ENCODE measurements around the gene PLXNB1. TPM values are rescaled to one million over a fixed set of nuclear protein-coding genes. Genes with fewer than 3 reads are reported as not detected.

Gene PLXNB1
- total RNA-seq, 1 experiment from 2014 or later = 101 TPM

DNA sequence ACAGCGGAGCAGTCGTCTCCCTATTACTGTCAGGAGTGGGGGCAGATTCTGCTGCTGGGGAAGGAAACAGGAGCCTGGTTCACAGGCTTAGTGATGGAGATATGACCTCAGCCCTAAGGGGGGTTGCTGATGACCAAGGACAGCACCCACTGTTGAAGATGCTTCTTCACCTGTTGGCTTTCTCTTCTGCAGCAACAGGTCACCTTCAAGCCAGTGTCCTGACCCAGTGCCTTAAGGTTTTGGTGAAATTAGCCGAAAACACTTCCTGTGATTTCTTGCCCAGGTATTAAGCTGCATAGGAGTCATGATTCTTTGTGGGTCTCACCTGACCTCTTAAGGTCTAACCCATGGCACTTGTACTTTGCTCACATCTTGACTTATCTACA is 30.6 kb upstream of the PLXNB1 start:
- ChIA-PET CTCF (interaction anchor here (0.6 kb wide), 1 partner anchor 179 kb away, joined by 3 read pairs; no protein-coding TSS in a partner anchor), POLR2A (interaction anchor here (1.2 kb wide), 1 partner anchor 11 kb away, joined by 3 read pairs; no protein-coding TSS in a partner anchor)
- Mint-ChIP-seq H3K27ac (ENCODE audit: low read depth, unreplicated experiment) (no peak overlapping the region), H3K36me3 (ENCODE audit: insufficient read depth, unreplicated experiment) (peaks cover 40% of the 10 kb centered on the region), H3K4me3 (ENCODE audit: unreplicated experiment) (no peak overlapping the region), H3K4me1 (ENCODE audit: insufficient read depth, unreplicated experiment) (peaks cover 2% of the 10 kb centered on the region), H3K9me3 (ENCODE audit: unreplicated experiment) (no peaks in the 10 kb centered on the region), H3K27me3 (ENCODE audit: insufficient read depth, unreplicated experiment) (no peaks in the 10 kb centered on the region)
- intact Hi-C loops (cut with micrococcal nuclease) = no loop called here
- BruUV-seq (replicated peaks) = no TSS peak
- no peak for DNase-seq (ENCODE audit: unreplicated experiment)
- TF ChIP-seq, protein P1, sequence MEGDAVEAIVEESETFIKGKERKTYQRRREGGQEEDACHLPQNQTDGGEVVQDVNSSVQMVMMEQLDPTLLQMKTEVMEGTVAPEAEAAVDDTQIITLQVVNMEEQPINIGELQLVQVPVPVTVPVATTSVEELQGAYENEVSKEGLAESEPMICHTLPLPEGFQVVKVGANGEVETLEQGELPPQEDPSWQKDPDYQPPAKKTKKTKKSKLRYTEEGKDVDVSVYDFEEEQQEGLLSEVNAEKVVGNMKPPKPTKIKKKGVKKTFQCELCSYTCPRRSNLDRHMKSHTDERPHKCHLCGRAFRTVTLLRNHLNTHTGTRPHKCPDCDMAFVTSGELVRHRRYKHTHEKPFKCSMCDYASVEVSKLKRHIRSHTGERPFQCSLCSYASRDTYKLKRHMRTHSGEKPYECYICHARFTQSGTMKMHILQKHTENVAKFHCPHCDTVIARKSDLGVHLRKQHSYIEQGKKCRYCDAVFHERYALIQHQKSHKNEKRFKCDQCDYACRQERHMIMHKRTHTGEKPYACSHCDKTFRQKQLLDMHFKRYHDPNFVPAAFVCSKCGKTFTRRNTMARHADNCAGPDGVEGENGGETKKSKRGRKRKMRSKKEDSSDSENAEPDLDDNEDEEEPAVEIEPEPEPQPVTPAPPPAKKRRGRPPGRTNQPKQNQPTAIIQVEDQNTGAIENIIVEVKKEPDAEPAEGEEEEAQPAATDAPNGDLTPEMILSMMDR (IDR thresholded peaks at IDR 0.05; ENCODE audit: unreplicated experiment) = no peak

- H3K36me3 Mint-ChIP-seq (ENCODE audit: insufficient read depth, unreplicated experiment) = peaks cover 41% of the 10 kb centered on the region
- H3K4me3 Mint-ChIP-seq (ENCODE audit: unreplicated experiment) = no peak overlapping the region
- H3K4me1 Mint-ChIP-seq (ENCODE audit: insufficient read depth, unreplicated experiment) = no peaks in the 10 kb centered on the region
- H3K27ac Mint-ChIP-seq (ENCODE audit: low read depth, unreplicated experiment) = no peak overlapping the region
- DNase-seq (ENCODE audit: unreplicated experiment) = no peak
- no peaks in the 10 kb centered on the region for H3K9me3 Mint-ChIP-seq (ENCODE audit: unreplicated experiment)
- no peaks in the 10 kb centered on the region for H3K27me3 Mint-ChIP-seq (ENCODE audit: insufficient read depth, unreplicated experiment)
- CTCF ChIA-PET = interaction anchor here (0.6 kb wide), 2 partner anchors 150 to 179 kb away, joined by 3 read pairs; partner anchors contain the start of gene UQCRC1
- intact Hi-C loops (cut with micrococcal nuclease) = no loop called here
- POLR2A ChIA-PET = no interaction called here
- BruUV-seq (replicated peaks) = no TSS peak
- TF ChIP-seq, protein P1 (IDR thresholded peaks at IDR 0.05; ENCODE audit: unreplicated experiment) = no peak
These were observed 30.1 kb upstream of the PLXNB1 start for GRCh38 chr3:48459773-48460516.

DNA sequence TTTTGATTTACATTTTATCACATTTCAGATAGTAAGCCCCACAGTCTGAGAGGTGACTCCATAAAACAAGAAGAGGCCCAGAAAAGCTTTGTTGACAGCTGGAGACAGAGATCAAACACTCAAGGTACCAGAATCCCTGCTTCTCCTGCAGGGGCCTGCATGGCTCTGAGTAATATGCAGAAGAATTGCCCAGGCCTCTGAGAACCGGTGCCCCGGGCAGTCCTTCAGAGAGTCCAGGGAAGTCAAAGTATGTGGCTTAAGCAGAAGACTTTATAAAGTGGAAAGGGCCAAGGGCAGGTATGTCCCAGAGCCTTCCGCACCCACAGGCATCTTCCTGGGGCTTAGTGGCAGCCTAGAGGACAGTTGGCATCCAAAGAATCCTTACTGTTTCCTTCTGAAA is 29.4 kb upstream of the PLXNB1 start:
- Mint-ChIP-seq H3K4me3 (ENCODE audit: unreplicated experiment) (no peak overlapping the region), H3K27ac (ENCODE audit: low read depth, unreplicated experiment) (no peak overlapping the region), H3K36me3 (ENCODE audit: insufficient read depth, unreplicated experiment) (peaks cover 47% of the 10 kb centered on the region), H3K9me3 (ENCODE audit: unreplicated experiment) (no peaks in the 10 kb centered on the region), H3K27me3 (ENCODE audit: insufficient read depth, unreplicated experiment) (no peaks in the 10 kb centered on the region), H3K4me1 (ENCODE audit: insufficient read depth, unreplicated experiment) (no peaks in the 10 kb centered on the region)
- DNase-seq (ENCODE audit: unreplicated experiment) = no peak
- ChIA-PET POLR2A (interaction anchor here (2.2 kb wide), 1 partner anchor 13 kb away, joined by 12 read pairs; the partner anchor contains the start of gene ATRIP), CTCF (interaction anchor here (0.6 kb wide), 1 partner anchor 591 kb away, joined by 3 read pairs; no protein-coding TSS in a partner anchor)
- BruUV-seq (replicated peaks) = no TSS peak
- TF ChIP-seq, protein P1 (IDR thresholded peaks at IDR 0.05; ENCODE audit: unreplicated experiment) = no peak
- intact Hi-C loops (cut with micrococcal nuclease) = no loop called here

DNA sequence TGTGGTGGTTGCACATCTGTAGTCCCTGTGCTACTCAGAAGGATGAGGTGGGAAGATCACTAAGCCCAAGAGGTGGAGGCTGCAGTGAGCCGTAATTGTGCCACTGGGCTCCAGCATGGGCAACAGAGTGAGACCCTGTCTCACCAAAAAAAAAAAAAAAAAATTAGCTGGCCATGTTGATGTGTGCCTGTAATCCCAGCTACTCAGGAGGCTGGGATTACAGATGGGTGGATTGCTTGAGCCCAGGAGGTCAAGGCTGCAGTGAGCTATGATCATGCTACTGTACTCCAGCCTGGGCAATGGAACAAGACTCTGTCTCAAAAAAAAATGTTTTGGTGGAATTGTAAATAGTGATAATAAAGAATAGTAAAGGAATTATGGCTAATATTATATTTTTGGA is 26.6 kb upstream of the PLXNB1 start:
- TF ChIP-seq, protein P1 (IDR thresholded peaks at IDR 0.05; ENCODE audit: unreplicated experiment) = no peak
- no peak for DNase-seq (ENCODE audit: unreplicated experiment)
- intact Hi-C loops (cut with micrococcal nuclease) = no loop called here
- BruUV-seq (replicated peaks) = no TSS peak
- no peaks in the 10 kb centered on the region for H3K9me3 Mint-ChIP-seq (ENCODE audit: unreplicated experiment)
- H3K36me3 Mint-ChIP-seq (ENCODE audit: insufficient read depth, unreplicated experiment) = peaks cover 64% of the 10 kb centered on the region
- CTCF ChIA-PET = interaction anchor here (1.6 to 2.0 kb wide), 2 partner anchors 9 to 20 kb away, joined by 6 read pairs; partner anchors contain the start of gene ATRIP
- H3K4me3 Mint-ChIP-seq (ENCODE audit: unreplicated experiment) = no peak overlapping the region
- POLR2A ChIA-PET = interaction anchor here (0.9 to 1.5 kb wide), 2 partner anchors 10 to 26 kb away, joined by 3 to 4 read pairs; partner anchors contain the start of gene PLXNB1
- no peaks in the 10 kb centered on the region for H3K27me3 Mint-ChIP-seq (ENCODE audit: insufficient read depth, unreplicated experiment)
- no peaks in the 10 kb centered on the region for H3K4me1 Mint-ChIP-seq (ENCODE audit: insufficient read depth, unreplicated experiment)
- H3K27ac Mint-ChIP-seq (ENCODE audit: low read depth, unreplicated experiment) = no peak overlapping the region

Measured in MCF 10A (cell line).